ENCODE results near the gene CA5A.
A peak's percentile ranks its signal among the peaks of the same experiment; 100 is the strongest.
"Not testable (repeated sequence)": the region's sequence is repeated elsewhere in the genome, so short reads cannot be mapped to it uniquely, and the experiment has no call there.

Gene CA5A

GRCh38 chr16:87897521-87898505 lies 38.5 kb downstream of the CA5A start:
- peak; percentile 53 to 74 for DNase-seq (ENCODE audit: extremely low read depth in 1 of 2, low read depth in 1 of 2)

GRCh38 chr16:87896924-87897520 lies 39.3 kb downstream of the CA5A start:
- not testable (repeated sequence) for DNase-seq (ENCODE audit: extremely low read depth in 1 of 2, low read depth in 1 of 2)

GRCh38 chr16:87896176-87896890 lies 40.0 kb downstream of the CA5A start:
- not testable (repeated sequence) for DNase-seq (ENCODE audit: extremely low read depth in 1 of 2, low read depth in 1 of 2)

GRCh38 chr16:87895641-87896141 lies 40.6 kb downstream of the CA5A start:
- peak; percentile 75 to 90 for DNase-seq (ENCODE audit: extremely low read depth in 1 of 2, low read depth in 1 of 2)

- not testable (repeated sequence) for DNase-seq (ENCODE audit: extremely low read depth in 1 of 2, low read depth in 1 of 2)
Observed at GRCh38 chr16:87894005-87894404, 42.3 kb downstream of the CA5A start.

- DNase-seq (ENCODE audit: extremely low read depth in 1 of 2, low read depth in 1 of 2) = no peak
Observed at GRCh38 chr16:87891764-87892163, 44.6 kb downstream of the CA5A start.

GRCh38 chr16:87889762-87890161 lies 46.6 kb downstream of the CA5A start:
- not testable (repeated sequence) for DNase-seq (ENCODE audit: extremely low read depth in 1 of 2, low read depth in 1 of 2)

- DNase-seq (ENCODE audit: extremely low read depth in 1 of 2, low read depth in 1 of 2) = not testable (repeated sequence)
Observed at GRCh38 chr16:87888346-87888745, 48.0 kb downstream of the CA5A start.

- DNase-seq (ENCODE audit: extremely low read depth in 1 of 2, low read depth in 1 of 2) = not testable (repeated sequence)
Observed at GRCh38 chr16:87887931-87888330, 48.4 kb downstream of the CA5A start.

GRCh38 chr16:87885371-87885967 lies 50.9 kb downstream of the CA5A start:
- not testable (repeated sequence) for DNase-seq (ENCODE audit: extremely low read depth in 1 of 2, low read depth in 1 of 2)

GRCh38 chr16:87882436-87883019 lies 53.8 kb downstream of the CA5A start:
- no peak for DNase-seq (ENCODE audit: extremely low read depth in 1 of 2, low read depth in 1 of 2)

GRCh38 chr16:87881324-87882200 lies 54.8 kb downstream of the CA5A start:
- no peak for DNase-seq (ENCODE audit: extremely low read depth in 1 of 2, low read depth in 1 of 2)

- DNase-seq (ENCODE audit: extremely low read depth in 1 of 2, low read depth in 1 of 2) = no peak
Observed at GRCh38 chr16:87880117-87880696, 56.1 kb downstream of the CA5A start.

- DNase-seq (ENCODE audit: extremely low read depth in 1 of 2, low read depth in 1 of 2) = not testable (repeated sequence)
Observed at GRCh38 chr16:87879411-87880013, 56.8 kb downstream of the CA5A start.

GRCh38 chr16:87878704-87879103 lies 57.6 kb downstream of the CA5A start:
- no peak for DNase-seq (ENCODE audit: extremely low read depth in 1 of 2, low read depth in 1 of 2)

GRCh38 chr16:87877942-87878507 lies 58.3 kb downstream of the CA5A start:
- no peak for DNase-seq (ENCODE audit: extremely low read depth in 1 of 2, low read depth in 1 of 2)

- DNase-seq (ENCODE audit: extremely low read depth in 1 of 2, low read depth in 1 of 2) = peak; percentile 65 to 83
Observed at GRCh38 chr16:87874639-87875427, 61.5 kb downstream of the CA5A start.

Measured in stimulated activated CD8-positive, alpha-beta memory T cell treated with anti-CD3 and anti-CD28 coated beads, Interleukin-7, amount 100 ng/mL, for 48 hours (primary cell).